Measurements from ENCODE around the gene CTAGE9. TPM values are rescaled to one million over a fixed set of nuclear protein-coding genes. Genes with fewer than 3 reads are reported as not detected.

The CTAGE9 gene
- polyA plus RNA-seq, 3 donors = not detected

- H3K4me2 ChIP-seq (replicated peaks; ENCODE audit: extremely low read depth, low read length, poor library complexity, severe bottlenecking) = no peak overlapping the region
- H3K9me3 ChIP-seq (replicated peaks in 1 of 2; ENCODE audit: control insufficient read depth in 1 of 2, insufficient read depth in 1 of 2, low read length in 2 of 2) = no peaks in the 10 kb centered on the region
- no peaks in the 10 kb centered on the region for H4K20me1 ChIP-seq (ENCODE audit: insufficient read depth, low read length)
- Mint-ChIP-seq H3K4me3 (no peak overlapping the region), H3K4me1 (no peaks in the 10 kb centered on the region), H3K27ac (no peak overlapping the region), H3K27me3 (ENCODE audit: low read depth in 3 of 3) (no peaks in the 10 kb centered on the region), H3K9me3 (no peaks in the 10 kb centered on the region), H3K36me3 (no peaks in the 10 kb centered on the region)
- H3K9ac ChIP-seq (ENCODE audit: insufficient read depth, low read length, poor library complexity, severe bottlenecking) = no peak overlapping the region
- H3K27me3 ChIP-seq (ENCODE audit: control insufficient read depth in 2 of 2, insufficient read depth in 2 of 2, low read length in 2 of 2) = no peaks in the 10 kb centered on the region
- no peak overlapping the region for H2AFZ ChIP-seq (ENCODE audit: insufficient read depth, low read depth, low read length, poor library complexity, severe bottlenecking)
- H3K4me3 ChIP-seq (replicated peaks in 1 of 3; ENCODE audit: low read depth in 2 of 3, low read length in 3 of 3) = no peak overlapping the region
- H3K27ac ChIP-seq (ENCODE audit: low read depth in 1 of 2, low read length in 2 of 2) = no peak overlapping the region
- no peak for DNase-seq
- 86% methylated on average over 7 of the region's 9 CpGs for WGBS (ENCODE audit: insufficient coverage)
- intact Hi-C loops (cut with micrococcal nuclease) = no loop called here
- no peaks in the 10 kb centered on the region for H3K4me1 ChIP-seq (ENCODE audit: control insufficient read depth in 1 of 2, insufficient read depth in 2 of 2, low read length in 2 of 2)
- H3K79me2 ChIP-seq (ENCODE audit: insufficient read depth, low read length) = no peaks in the 10 kb centered on the region
- H3K36me3 ChIP-seq (replicated peaks in 1 of 2; ENCODE audit: control insufficient read depth in 1 of 2, insufficient read depth in 2 of 2, low read length in 2 of 2) = no peaks in the 10 kb centered on the region
- TF ChIP-seq CTCF (IDR thresholded peaks at IDR 0.05) = no peak
Observed at GRCh38 chr6:131736003-131736596, 25.3 kb upstream of the CTAGE9 start.

- 100% methylated on average over 5 of the region's 9 CpGs for WGBS (ENCODE audit: insufficient coverage)
- Mint-ChIP-seq H3K36me3 (no peaks in the 10 kb centered on the region), H3K4me1 (no peaks in the 10 kb centered on the region), H3K9me3 (no peaks in the 10 kb centered on the region), H3K27ac (no peak overlapping the region), H3K27me3 (ENCODE audit: low read depth in 3 of 3) (peaks cover 0 to 5% (median 0%) of the 10 kb centered on the region in 3 donors), H3K4me3 (no peak overlapping the region)
- DNase-seq = no peak
- intact Hi-C loops (cut with micrococcal nuclease) = no loop called here
- Histone ChIP-seq H3K79me2 (ENCODE audit: insufficient read depth, low read length) (no peaks in the 10 kb centered on the region), H3K9me3 (replicated peaks in 1 of 2; ENCODE audit: control insufficient read depth in 1 of 2, insufficient read depth in 1 of 2, low read length in 2 of 2) (no peaks in the 10 kb centered on the region), H3K4me1 (ENCODE audit: control insufficient read depth in 1 of 2, insufficient read depth in 2 of 2, low read length in 2 of 2) (no peaks in the 10 kb centered on the region), H3K4me2 (replicated peaks; ENCODE audit: extremely low read depth, low read length, poor library complexity, severe bottlenecking) (no peak overlapping the region), H3K27ac (ENCODE audit: low read depth in 1 of 2, low read length in 2 of 2) (no peak overlapping the region), H4K20me1 (ENCODE audit: insufficient read depth, low read length) (no peaks in the 10 kb centered on the region), H3K4me3 (replicated peaks in 1 of 3; ENCODE audit: low read depth in 2 of 3, low read length in 3 of 3) (no peak overlapping the region), H3K27me3 (ENCODE audit: control insufficient read depth in 2 of 2, insufficient read depth in 2 of 2, low read length in 2 of 2) (no peaks in the 10 kb centered on the region), H3K9ac (ENCODE audit: insufficient read depth, low read length, poor library complexity, severe bottlenecking) (no peak overlapping the region), H3K36me3 (replicated peaks in 1 of 2; ENCODE audit: control insufficient read depth in 1 of 2, insufficient read depth in 2 of 2, low read length in 2 of 2) (no peaks in the 10 kb centered on the region), H2AFZ (ENCODE audit: insufficient read depth, low read depth, low read length, poor library complexity, severe bottlenecking) (no peak overlapping the region)
- TF ChIP-seq CTCF (IDR thresholded peaks at IDR 0.05) = no peak
Observed at GRCh38 chr6:131733376-131734016, 22.7 kb upstream of the CTAGE9 start.
